ENCODE measurements around the gene GABBR2. TPM values are rescaled to one million over a fixed set of nuclear protein-coding genes. Genes with fewer than 3 reads are reported as not detected.

The GABBR2 gene
- total and polyA plus RNA-seq, 2 of the 8 experiments (the other 6 are each of a cell fraction or from before 2014, with no cell fraction given): 0.50 to 1.2 TPM

DNA sequence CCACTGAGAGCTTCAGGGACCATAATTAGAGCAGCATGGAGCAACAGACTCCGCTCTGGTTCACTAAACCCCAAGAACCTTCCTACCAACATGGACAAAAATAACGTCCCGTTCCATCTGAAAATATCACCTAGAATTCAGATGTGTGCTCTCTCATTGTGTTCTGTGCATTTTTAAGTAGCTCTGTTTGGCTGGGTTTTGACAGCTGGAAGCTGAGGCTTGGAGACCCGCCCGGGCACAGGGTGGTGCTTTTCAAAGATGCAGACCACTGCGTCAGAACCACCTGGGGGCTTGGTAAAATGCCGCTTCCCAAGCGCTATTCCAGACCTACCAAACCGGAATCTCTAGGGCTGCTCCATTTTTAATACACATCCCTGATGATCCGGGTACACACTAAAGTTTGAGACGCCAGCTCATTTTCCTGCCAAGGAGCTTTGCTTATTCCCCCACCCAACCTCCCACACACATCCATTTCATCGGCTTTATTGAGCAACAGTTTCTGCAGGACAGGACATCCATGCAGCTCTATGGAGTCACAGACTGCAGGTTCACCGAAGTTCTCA is 104.8 kb downstream of the GABBR2 start:
- ChIA-PET POLR2A (ENCODE audit: partially characterized antibody) (no interaction called here), CTCF (ENCODE audit: partially characterized antibody) (interaction anchor here (1.0 to 1.2 kb wide), 2 partner anchors 75 to 289 kb away, joined by 3 read pairs; no protein-coding TSS in a partner anchor)
- TF ChIP-seq CTBP2 (IDR thresholded peaks at IDR 0.05; ENCODE audit: borderline replicate concordance, insufficient read depth, insufficient read length, low read length) (no peak), TEAD4 (IDR thresholded peaks at IDR 0.05; ENCODE audit: low read depth, low read length) (no peak), ZNF274 (IDR thresholded peaks at IDR 0.05; ENCODE audit: borderline replicate concordance, extremely low read depth, low read length) (no peak), CBX5 (IDR thresholded peaks at IDR 0.05; ENCODE audit: low read depth, low read length) (no peak), KDM4A (IDR thresholded peaks at IDR 0.05; ENCODE audit: low read depth, low read length, severe bottlenecking) (no peak), SP2 (IDR thresholded peaks at IDR 0.05; ENCODE audit: low read length) (no peak), BCL11A (IDR thresholded peaks at IDR 0.05; ENCODE audit: low read depth in 2 of 2, low read length in 2 of 2) (no peak), SP4 (IDR thresholded peaks at IDR 0.05; ENCODE audit: low read length) (no peak)
- TF ChIP-seq, protein P1, sequence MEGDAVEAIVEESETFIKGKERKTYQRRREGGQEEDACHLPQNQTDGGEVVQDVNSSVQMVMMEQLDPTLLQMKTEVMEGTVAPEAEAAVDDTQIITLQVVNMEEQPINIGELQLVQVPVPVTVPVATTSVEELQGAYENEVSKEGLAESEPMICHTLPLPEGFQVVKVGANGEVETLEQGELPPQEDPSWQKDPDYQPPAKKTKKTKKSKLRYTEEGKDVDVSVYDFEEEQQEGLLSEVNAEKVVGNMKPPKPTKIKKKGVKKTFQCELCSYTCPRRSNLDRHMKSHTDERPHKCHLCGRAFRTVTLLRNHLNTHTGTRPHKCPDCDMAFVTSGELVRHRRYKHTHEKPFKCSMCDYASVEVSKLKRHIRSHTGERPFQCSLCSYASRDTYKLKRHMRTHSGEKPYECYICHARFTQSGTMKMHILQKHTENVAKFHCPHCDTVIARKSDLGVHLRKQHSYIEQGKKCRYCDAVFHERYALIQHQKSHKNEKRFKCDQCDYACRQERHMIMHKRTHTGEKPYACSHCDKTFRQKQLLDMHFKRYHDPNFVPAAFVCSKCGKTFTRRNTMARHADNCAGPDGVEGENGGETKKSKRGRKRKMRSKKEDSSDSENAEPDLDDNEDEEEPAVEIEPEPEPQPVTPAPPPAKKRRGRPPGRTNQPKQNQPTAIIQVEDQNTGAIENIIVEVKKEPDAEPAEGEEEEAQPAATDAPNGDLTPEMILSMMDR (IDR thresholded peaks at IDR 0.05; ENCODE audit: control extremely low read depth in 1 of 3, insufficient read depth in 1 of 3, low read depth in 1 of 3, low read length in 3 of 3): no peak
- Histone ChIP-seq H3K4me2 (ENCODE audit: insufficient read depth in 1 of 2, low read depth in 2 of 2, low read length in 2 of 2) (no peak overlapping the region), H4K91ac (replicated peaks; ENCODE audit: insufficient read length, low read length) (no peak overlapping the region), H2AFZ (ENCODE audit: low read length) (no peak overlapping the region), H3K4me1 (replicated peaks in 1 of 4; ENCODE audit: control insufficient read depth in 3 of 4, insufficient read depth in 4 of 4, low read length in 3 of 4) (no peaks in the 10 kb centered on the region; a peak in 2 of 7 replicates), H3K23ac (ENCODE audit: insufficient read length) (no peak overlapping the region), H3K27ac (ENCODE audit: low read depth, low read length) (no peak overlapping the region), H2BK15ac (ENCODE audit: low read length) (no peak overlapping the region), H3K36me3 (ENCODE audit: control insufficient read depth in 2 of 4, insufficient read depth in 4 of 4, low read length in 3 of 4) (no peaks in the 10 kb centered on the region), H3K4ac (replicated peaks; ENCODE audit: insufficient read length, low read depth, low read length) (no peak overlapping the region), H2BK12ac (ENCODE audit: low read depth, low read length) (no peak overlapping the region), H3K4me3 (ENCODE audit: extremely low read depth in 1 of 4, insufficient read depth in 2 of 4, low read depth in 3 of 4, low read length in 4 of 4) (no peak overlapping the region), H3K56ac (replicated peaks; ENCODE audit: insufficient read length, low read depth, low read length) (no peak overlapping the region), H3K18ac (ENCODE audit: extremely low read depth, low read length) (no peak overlapping the region), H3K23me2 (ENCODE audit: low read depth, low read length) (no peaks in the 10 kb centered on the region), H3K79me1 (ENCODE audit: low read depth, low read length) (no peaks in the 10 kb centered on the region), H3K27me3 (replicated peaks in 1 of 4; ENCODE audit: control insufficient read depth in 3 of 4, extremely low read depth in 1 of 4, insufficient read depth in 3 of 4, low read length in 3 of 4) (no peaks in the 10 kb centered on the region), H3K14ac (ENCODE audit: insufficient read length) (no peak overlapping the region), H2BK120ac (replicated peaks; ENCODE audit: low read depth, low read length) (no peak overlapping the region), H2BK20ac (ENCODE audit: low read length) (no peak overlapping the region), H4K8ac (ENCODE audit: extremely low read depth, insufficient read depth, low read length) (no peak overlapping the region), H3K79me2 (ENCODE audit: control insufficient read depth in 1 of 2, insufficient read depth in 2 of 2, low read length in 2 of 2) (no peaks in the 10 kb centered on the region), H4K5ac (ENCODE audit: insufficient read length, low read depth, low read length) (no peak overlapping the region), H3K9ac (replicated peaks in 1 of 4; ENCODE audit: extremely low read depth in 1 of 4, low read depth in 3 of 4, low read length in 3 of 4) (no peak overlapping the region), H2AK5ac (ENCODE audit: low read depth, low read length) (no peak overlapping the region), H4K20me1 (replicated peaks in 1 of 2; ENCODE audit: control insufficient read depth in 1 of 2, insufficient read depth in 2 of 2, low read length in 2 of 2) (no peaks in the 10 kb centered on the region), H2BK5ac (ENCODE audit: low read depth, low read length) (no peak overlapping the region), H3K9me3 (ENCODE audit: insufficient read depth in 2 of 2, low read depth in 1 of 2, low read length in 1 of 2) (no peaks in the 10 kb centered on the region)
- WGBS, 2 experiments (ENCODE audit: extremely low coverage in 1 of 2, insufficient coverage in 1 of 2, insufficient read length in 1 of 2, insufficient replicate concordance in 2 of 2, low coverage in 1 of 2, low lambda C conversion rate in 2 of 2, missing lambda C conversion rate in 1 of 2): 95% methylated on average over 13 of the region's 13 CpGs; no CpG with 5 or more reads in 1 of the 2 experiments
- no peak for DNase-seq (ENCODE audit: low read depth in 1 of 2, low spot score in 2 of 2)
- FAIRE-seq: no peak

Data from H1 (cell line).